ENCODE results near the gene ARHGEF26. TPM values are rescaled to one million over a fixed set of nuclear protein-coding genes. Genes with fewer than 3 reads are reported as not detected.

Gene ARHGEF26
- total RNA-seq, 1 experiment from 2014 or later = 14.1 TPM

DNA sequence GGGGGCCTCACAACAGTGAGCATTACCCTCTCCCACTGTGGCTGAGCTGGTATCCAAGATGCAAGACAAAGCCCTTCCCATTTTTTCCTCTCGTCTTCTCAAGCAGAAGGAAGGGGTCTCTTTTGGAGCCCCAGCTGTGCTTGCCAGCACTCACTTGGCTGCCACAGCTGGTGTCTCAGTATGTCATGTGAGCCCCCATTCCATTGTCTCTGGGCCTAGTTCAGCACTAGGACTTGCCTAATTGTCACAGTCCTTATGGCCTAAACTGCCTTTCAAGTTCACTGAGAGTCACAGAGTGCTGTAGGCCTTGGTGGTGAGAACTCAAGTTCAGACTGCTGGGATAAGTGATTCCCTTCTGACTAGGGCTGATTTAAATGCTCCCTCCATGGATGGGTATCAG is 89.8 kb downstream of the ARHGEF26 start (continued):
- TF ChIP-seq, protein P1, sequence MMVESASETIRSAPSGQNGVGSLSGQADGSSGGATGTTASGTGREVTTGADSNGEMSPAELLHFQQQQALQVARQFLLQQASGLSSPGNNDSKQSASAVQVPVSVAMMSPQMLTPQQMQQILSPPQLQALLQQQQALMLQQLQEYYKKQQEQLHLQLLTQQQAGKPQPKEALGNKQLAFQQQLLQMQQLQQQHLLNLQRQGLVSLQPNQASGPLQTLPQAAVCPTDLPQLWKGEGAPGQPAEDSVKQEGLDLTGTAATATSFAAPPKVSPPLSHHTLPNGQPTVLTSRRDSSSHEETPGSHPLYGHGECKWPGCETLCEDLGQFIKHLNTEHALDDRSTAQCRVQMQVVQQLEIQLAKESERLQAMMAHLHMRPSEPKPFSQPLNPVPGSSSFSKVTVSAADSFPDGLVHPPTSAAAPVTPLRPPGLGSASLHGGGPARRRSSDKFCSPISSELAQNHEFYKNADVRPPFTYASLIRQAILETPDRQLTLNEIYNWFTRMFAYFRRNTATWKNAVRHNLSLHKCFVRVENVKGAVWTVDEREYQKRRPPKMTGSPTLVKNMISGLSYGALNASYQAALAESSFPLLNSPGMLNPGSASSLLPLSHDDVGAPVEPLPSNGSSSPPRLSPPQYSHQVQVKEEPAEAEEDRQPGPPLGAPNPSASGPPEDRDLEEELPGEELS (CRISPR knock-in tag; IDR thresholded peaks at IDR 0.05) = no peak
- TF ChIP-seq, protein P2, sequence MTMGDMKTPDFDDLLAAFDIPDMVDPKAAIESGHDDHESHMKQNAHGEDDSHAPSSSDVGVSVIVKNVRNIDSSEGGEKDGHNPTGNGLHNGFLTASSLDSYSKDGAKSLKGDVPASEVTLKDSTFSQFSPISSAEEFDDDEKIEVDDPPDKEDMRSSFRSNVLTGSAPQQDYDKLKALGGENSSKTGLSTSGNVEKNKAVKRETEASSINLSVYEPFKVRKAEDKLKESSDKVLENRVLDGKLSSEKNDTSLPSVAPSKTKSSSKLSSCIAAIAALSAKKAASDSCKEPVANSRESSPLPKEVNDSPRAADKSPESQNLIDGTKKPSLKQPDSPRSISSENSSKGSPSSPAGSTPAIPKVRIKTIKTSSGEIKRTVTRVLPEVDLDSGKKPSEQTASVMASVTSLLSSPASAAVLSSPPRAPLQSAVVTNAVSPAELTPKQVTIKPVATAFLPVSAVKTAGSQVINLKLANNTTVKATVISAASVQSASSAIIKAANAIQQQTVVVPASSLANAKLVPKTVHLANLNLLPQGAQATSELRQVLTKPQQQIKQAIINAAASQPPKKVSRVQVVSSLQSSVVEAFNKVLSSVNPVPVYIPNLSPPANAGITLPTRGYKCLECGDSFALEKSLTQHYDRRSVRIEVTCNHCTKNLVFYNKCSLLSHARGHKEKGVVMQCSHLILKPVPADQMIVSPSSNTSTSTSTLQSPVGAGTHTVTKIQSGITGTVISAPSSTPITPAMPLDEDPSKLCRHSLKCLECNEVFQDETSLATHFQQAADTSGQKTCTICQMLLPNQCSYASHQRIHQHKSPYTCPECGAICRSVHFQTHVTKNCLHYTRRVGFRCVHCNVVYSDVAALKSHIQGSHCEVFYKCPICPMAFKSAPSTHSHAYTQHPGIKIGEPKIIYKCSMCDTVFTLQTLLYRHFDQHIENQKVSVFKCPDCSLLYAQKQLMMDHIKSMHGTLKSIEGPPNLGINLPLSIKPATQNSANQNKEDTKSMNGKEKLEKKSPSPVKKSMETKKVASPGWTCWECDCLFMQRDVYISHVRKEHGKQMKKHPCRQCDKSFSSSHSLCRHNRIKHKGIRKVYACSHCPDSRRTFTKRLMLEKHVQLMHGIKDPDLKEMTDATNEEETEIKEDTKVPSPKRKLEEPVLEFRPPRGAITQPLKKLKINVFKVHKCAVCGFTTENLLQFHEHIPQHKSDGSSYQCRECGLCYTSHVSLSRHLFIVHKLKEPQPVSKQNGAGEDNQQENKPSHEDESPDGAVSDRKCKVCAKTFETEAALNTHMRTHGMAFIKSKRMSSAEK (CRISPR knock-in tag; IDR thresholded peaks at IDR 0.05; ENCODE audit: borderline replicate concordance) = no peak
- TF ChIP-seq, protein P3, sequence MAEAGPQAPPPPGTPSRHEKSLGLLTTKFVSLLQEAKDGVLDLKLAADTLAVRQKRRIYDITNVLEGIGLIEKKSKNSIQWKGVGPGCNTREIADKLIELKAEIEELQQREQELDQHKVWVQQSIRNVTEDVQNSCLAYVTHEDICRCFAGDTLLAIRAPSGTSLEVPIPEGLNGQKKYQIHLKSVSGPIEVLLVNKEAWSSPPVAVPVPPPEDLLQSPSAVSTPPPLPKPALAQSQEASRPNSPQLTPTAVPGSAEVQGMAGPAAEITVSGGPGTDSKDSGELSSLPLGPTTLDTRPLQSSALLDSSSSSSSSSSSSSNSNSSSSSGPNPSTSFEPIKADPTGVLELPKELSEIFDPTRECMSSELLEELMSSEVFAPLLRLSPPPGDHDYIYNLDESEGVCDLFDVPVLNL (CRISPR knock-in tag; IDR thresholded peaks at IDR 0.05; ENCODE audit: borderline replicate concordance, low read depth) = no peak
- TF ChIP-seq, protein P4, sequence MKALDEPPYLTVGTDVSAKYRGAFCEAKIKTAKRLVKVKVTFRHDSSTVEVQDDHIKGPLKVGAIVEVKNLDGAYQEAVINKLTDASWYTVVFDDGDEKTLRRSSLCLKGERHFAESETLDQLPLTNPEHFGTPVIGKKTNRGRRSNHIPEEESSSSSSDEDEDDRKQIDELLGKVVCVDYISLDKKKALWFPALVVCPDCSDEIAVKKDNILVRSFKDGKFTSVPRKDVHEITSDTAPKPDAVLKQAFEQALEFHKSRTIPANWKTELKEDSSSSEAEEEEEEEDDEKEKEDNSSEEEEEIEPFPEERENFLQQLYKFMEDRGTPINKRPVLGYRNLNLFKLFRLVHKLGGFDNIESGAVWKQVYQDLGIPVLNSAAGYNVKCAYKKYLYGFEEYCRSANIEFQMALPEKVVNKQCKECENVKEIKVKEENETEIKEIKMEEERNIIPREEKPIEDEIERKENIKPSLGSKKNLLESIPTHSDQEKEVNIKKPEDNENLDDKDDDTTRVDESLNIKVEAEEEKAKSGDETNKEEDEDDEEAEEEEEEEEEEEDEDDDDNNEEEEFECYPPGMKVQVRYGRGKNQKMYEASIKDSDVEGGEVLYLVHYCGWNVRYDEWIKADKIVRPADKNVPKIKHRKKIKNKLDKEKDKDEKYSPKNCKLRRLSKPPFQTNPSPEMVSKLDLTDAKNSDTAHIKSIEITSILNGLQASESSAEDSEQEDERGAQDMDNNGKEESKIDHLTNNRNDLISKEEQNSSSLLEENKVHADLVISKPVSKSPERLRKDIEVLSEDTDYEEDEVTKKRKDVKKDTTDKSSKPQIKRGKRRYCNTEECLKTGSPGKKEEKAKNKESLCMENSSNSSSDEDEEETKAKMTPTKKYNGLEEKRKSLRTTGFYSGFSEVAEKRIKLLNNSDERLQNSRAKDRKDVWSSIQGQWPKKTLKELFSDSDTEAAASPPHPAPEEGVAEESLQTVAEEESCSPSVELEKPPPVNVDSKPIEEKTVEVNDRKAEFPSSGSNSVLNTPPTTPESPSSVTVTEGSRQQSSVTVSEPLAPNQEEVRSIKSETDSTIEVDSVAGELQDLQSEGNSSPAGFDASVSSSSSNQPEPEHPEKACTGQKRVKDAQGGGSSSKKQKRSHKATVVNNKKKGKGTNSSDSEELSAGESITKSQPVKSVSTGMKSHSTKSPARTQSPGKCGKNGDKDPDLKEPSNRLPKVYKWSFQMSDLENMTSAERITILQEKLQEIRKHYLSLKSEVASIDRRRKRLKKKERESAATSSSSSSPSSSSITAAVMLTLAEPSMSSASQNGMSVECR (CRISPR knock-in tag; IDR thresholded peaks at IDR 0.05; ENCODE audit: borderline replicate concordance) = no peak

DNA sequence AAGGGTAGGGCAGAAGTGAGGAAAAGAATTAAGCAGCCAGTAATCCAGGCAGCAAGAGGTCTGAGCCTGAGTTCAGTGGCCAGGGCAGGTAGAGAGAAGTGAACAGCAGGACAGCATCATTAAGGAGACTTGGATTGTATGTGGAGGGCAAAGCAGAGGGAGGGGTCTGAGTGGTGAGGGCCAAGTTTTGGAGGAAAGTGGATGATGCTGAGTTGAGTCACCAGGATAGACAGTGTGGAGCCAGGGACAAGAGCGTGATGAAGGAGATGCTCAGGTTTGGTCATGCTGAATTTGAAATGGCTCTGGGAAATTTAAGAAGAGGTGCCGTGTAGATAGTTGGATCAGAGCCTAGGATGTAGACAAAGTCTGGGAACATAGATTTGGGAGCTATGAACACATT is 93.1 kb downstream of the ARHGEF26 start:
- H3K9me3 Mint-ChIP-seq = peaks cover 24% of the 10 kb centered on the region
- DNase-seq (ENCODE audit: low spot score) (no peak), ATAC-seq (no peak)
- no peaks in the 10 kb centered on the region for H3K27me3 Mint-ChIP-seq (ENCODE audit: low read depth)
- no peaks in the 10 kb centered on the region for H3K4me1 Mint-ChIP-seq
- no peak overlapping the region for H3K4me3 Mint-ChIP-seq
- peaks cover 50% of the 10 kb centered on the region for H3K36me3 Mint-ChIP-seq
- ChIA-PET POLR2A (no interaction called here), CTCF (no interaction called here)
- no peak overlapping the region for H3K27ac Mint-ChIP-seq
- no peak for TF ChIP-seq MYBL2 (CRISPR knock-in tag; IDR thresholded peaks at IDR 0.05)
- TF ChIP-seq, protein P3 (CRISPR knock-in tag; IDR thresholded peaks at IDR 0.05; ENCODE audit: borderline replicate concordance, low read depth) = no peak
- no peak for TF ChIP-seq KAT7 (CRISPR knock-in tag; IDR thresholded peaks at IDR 0.05; ENCODE audit: borderline replicate concordance)

DNA sequence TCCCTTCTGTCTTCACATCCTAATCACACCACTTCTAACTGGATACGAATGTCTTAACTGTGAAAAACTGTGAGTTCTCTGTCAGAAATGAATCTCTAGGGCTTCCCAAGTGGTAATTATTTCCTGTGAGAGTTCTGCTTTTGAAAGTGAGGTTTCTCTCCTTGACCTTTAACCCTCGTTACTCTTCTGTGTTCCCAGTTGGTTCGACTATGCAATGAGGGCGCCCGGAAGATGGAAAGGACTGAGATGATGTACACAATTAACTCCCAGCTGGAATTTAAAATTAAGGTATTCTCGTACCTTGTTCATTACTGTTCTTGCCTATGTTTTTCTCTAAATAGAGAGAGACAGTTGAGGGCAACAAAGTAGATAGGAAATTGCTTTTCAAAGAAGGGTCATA is 96.5 kb downstream of the ARHGEF26 start:
- Mint-ChIP-seq H3K4me1 (no peaks in the 10 kb centered on the region), H3K27ac (no peak overlapping the region), H3K4me3 (no peak overlapping the region), H3K9me3 (peaks cover 8% of the 10 kb centered on the region), H3K27me3 (ENCODE audit: low read depth) (no peaks in the 10 kb centered on the region), H3K36me3 (peaks cover 33% of the 10 kb centered on the region)
- ATAC-seq (no peak), DNase-seq (ENCODE audit: low spot score) (no peak)
- POLR2A ChIA-PET = no interaction called here
- CTCF ChIA-PET = interaction anchor here (0.7 kb wide), 1 partner anchor 97 kb away, joined by 3 read pairs; no protein-coding TSS in a partner anchor
- no peak for TF ChIP-seq ZNF232 (CRISPR knock-in tag; IDR thresholded peaks at IDR 0.05)
- TF ChIP-seq ZNF219 (CRISPR knock-in tag; IDR thresholded peaks at IDR 0.05; ENCODE audit: borderline replicate concordance) = no peak
- TF ChIP-seq IRF2 (CRISPR knock-in tag; IDR thresholded peaks at IDR 0.05; ENCODE audit: borderline replicate concordance, low read depth) = no peak
- TF ChIP-seq JUN (CRISPR knock-in tag; IDR thresholded peaks at IDR 0.05) = no peak
- TF ChIP-seq, protein P5, sequence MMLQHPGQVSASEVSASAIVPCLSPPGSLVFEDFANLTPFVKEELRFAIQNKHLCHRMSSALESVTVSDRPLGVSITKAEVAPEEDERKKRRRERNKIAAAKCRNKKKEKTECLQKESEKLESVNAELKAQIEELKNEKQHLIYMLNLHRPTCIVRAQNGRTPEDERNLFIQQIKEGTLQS (CRISPR knock-in tag; conservative IDR thresholded peaks at IDR 0.05) = no peak
- TF ChIP-seq CREM (CRISPR knock-in tag; IDR thresholded peaks at IDR 0.05) = no peak
- TF ChIP-seq, protein P6, sequence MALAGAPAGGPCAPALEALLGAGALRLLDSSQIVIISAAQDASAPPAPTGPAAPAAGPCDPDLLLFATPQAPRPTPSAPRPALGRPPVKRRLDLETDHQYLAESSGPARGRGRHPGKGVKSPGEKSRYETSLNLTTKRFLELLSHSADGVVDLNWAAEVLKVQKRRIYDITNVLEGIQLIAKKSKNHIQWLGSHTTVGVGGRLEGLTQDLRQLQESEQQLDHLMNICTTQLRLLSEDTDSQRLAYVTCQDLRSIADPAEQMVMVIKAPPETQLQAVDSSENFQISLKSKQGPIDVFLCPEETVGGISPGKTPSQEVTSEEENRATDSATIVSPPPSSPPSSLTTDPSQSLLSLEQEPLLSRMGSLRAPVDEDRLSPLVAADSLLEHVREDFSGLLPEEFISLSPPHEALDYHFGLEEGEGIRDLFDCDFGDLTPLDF (CRISPR knock-in tag; IDR thresholded peaks at IDR 0.05) = no peak
- no peak for TF ChIP-seq ESRRA (CRISPR knock-in tag; IDR thresholded peaks at IDR 0.05; ENCODE audit: borderline replicate concordance)
- TF ChIP-seq ATF1 (CRISPR knock-in tag; IDR thresholded peaks at IDR 0.05) = no peak

All from WTC11 (cell line).